ENCODE results near the gene BORCS8. TPM values are rescaled to one million over a fixed set of nuclear protein-coding genes. Genes with fewer than 3 reads are reported as not detected.

The BORCS8 gene
- total and polyA plus RNA-seq, 2 of the 13 experiments (the other 11 are each of a cell fraction or from before 2014, with no cell fraction given), result 9.6 to 13.3 TPM

- no peak overlapping the region for H3K4me3 ChIP-seq (replicated peaks in 1 of 3; ENCODE audit: insufficient read depth in 1 of 3, low read depth in 2 of 3, low read length in 3 of 3)
- no peak overlapping the region for H2AFZ ChIP-seq (ENCODE audit: low read length)
- H3K79me2 ChIP-seq (ENCODE audit: insufficient read depth, low read length), result peaks cover 5% of the 10 kb centered on the region
- DNase-seq (ENCODE audit: low spot score) (peak; percentile 68), ATAC-seq (peak; percentile 98), FAIRE-seq (no peak)
- intact Hi-C loops (cut with micrococcal nuclease; ENCODE audit: unreplicated experiment), result loop anchor here (1.0 kb wide), 1 partner anchor 39 kb away; no protein-coding TSS in a partner anchor
- CTCF ChIA-PET (ENCODE audit: low intra/inter-chr PET ratio, low total read pairs), result interaction anchor here (1.4 to 2.9 kb wide), 2 partner anchors 39 to 156 kb away, joined by 3 to 16 read pairs; no protein-coding TSS in a partner anchor
- 67% methylated on average over 3 of the region's 9 CpGs for WGBS (ENCODE audit: low lambda C conversion rate)
- H3K27me3 ChIP-seq (ENCODE audit: control insufficient read depth in 1 of 2, insufficient read depth in 2 of 2, low read length in 2 of 2), result no peaks in the 10 kb centered on the region
- H3K4me1 ChIP-seq (ENCODE audit: insufficient read depth, low read length), result peaks cover 14% of the 10 kb centered on the region
- H4K20me1 ChIP-seq (ENCODE audit: insufficient read depth, low read length), result no peaks in the 10 kb centered on the region
- BruUV-seq (replicated peaks), result no TSS peak
- H3K36me3 ChIP-seq (replicated peaks in 1 of 2; ENCODE audit: control insufficient read depth in 1 of 2, insufficient read depth in 2 of 2, low read length in 2 of 2), result peaks cover 1 to 10% of the 10 kb centered on the region in 2 experiments; a peak in 3 of 5 replicates
- no peak overlapping the region for H3K9ac ChIP-seq (ENCODE audit: insufficient read depth, low read depth, low read length)
- H3K27ac ChIP-seq (ENCODE audit: extremely low read length, insufficient read depth, low read length), result no peak overlapping the region
- POLR2A ChIA-PET, result interaction anchor here (1.2 kb wide), 1 partner anchor 17 kb away, joined by 3 read pairs; the partner anchor contains the start of gene NR2C2AP
- in situ Hi-C loops (cut with HindIII; ENCODE audit: extremely low pct_ligation_motif_present, low pct_unique_long_range_greater_than_20kb), result no loop called here
- no peaks in the 10 kb centered on the region for H3K9me3 ChIP-seq (ENCODE audit: low read length)
- no peak overlapping the region for H3K4me2 ChIP-seq (ENCODE audit: low read depth, low read length)
- TF ChIP-seq ZNF687 (CRISPR knock-in tag; IDR thresholded peaks at IDR 0.05) (peak; percentile 48), RELA (CRISPR knock-in tag; IDR thresholded peaks at IDR 0.05) (0 out of 2 replicates have a peak, but pooled peaks have one; percentile 24), SP5 (CRISPR knock-in tag; IDR thresholded peaks at IDR 0.05; ENCODE audit: borderline replicate concordance, low read depth) (peak; percentile 30; the same call in 1 of the 2 replicates), SMC3 (IDR thresholded peaks at IDR 0.05; ENCODE audit: low read length) (peak; percentile 42), SAP130 (CRISPR knock-in tag; IDR thresholded peaks at IDR 0.05; ENCODE audit: low read depth) (peak; percentile 29; the same call in 1 of the 2 replicates), BORCS8-MEF2B (CRISPR knock-in tag; IDR thresholded peaks at IDR 0.05) (peak; percentile 71; the same call in 1 of the 2 replicates), TEAD3 (CRISPR knock-in tag; optimal IDR thresholded peaks at IDR 0.05; ENCODE audit: borderline replicate concordance) (peak; percentile 99), ATAD3A (CRISPR knock-in tag; IDR thresholded peaks at IDR 0.05) (no peak), RAD21 (CRISPR knock-in tag; IDR thresholded peaks at IDR 0.05) (peak; percentile 79), HNRNPL (IDR thresholded peaks at IDR 0.05; ENCODE audit: low read depth, low read length) (0 out of 2 replicates have a peak, but pooled peaks have one; percentile 57), MAZ (IDR thresholded peaks at IDR 0.05; ENCODE audit: borderline replicate concordance, low read depth, low read length) (peak; percentile 64; the same call in 1 of the 2 replicates), MAZ (CRISPR knock-in tag; IDR thresholded peaks at IDR 0.05; ENCODE audit: low read depth) (0 out of 2 replicates have a peak, but pooled peaks have one; percentile 40)
- TF ChIP-seq, protein P1, sequence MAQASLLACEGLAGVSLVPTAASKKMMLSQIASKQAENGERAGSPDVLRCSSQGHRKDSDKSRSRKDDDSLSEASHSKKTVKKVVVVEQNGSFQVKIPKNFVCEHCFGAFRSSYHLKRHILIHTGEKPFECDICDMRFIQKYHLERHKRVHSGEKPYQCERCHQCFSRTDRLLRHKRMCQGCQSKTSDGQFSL (CRISPR knock-in tag; IDR thresholded peaks at IDR 0.05), result peak; percentile 82; the same call in 1 of the 2 replicates
- TF ChIP-seq, protein P2, sequence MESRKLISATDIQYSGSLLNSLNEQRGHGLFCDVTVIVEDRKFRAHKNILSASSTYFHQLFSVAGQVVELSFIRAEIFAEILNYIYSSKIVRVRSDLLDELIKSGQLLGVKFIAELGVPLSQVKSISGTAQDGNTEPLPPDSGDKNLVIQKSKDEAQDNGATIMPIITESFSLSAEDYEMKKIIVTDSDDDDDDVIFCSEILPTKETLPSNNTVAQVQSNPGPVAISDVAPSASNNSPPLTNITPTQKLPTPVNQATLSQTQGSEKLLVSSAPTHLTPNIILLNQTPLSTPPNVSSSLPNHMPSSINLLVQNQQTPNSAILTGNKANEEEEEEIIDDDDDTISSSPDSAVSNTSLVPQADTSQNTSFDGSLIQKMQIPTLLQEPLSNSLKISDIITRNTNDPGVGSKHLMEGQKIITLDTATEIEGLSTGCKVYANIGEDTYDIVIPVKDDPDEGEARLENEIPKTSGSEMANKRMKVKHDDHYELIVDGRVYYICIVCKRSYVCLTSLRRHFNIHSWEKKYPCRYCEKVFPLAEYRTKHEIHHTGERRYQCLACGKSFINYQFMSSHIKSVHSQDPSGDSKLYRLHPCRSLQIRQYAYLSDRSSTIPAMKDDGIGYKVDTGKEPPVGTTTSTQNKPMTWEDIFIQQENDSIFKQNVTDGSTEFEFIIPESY (CRISPR knock-in tag; IDR thresholded peaks at IDR 0.05), result peak; percentile 97
Observed at GRCh38 chr19:19185853-19186740, 5.9 kb downstream of the BORCS8 start.
